Rectal smooth muscle tissue (tissue), 1 donor: ENCODE results near the gene ZNF343.

Experiments
- H3K27ac ChIP-seq: one replicate; pipeline ENCODE4 v1.7.0; 2013; ENCODE audit warnings: low read depth, low read length, inconsistent platforms
- H3K27me3 ChIP-seq: one replicate; pipeline ENCODE4 v1.7.0; 2013; ENCODE audit warnings: low read length; ENCODE audit not compliant: control insufficient read depth, insufficient read depth
- H3K36me3 ChIP-seq: one replicate; pipeline ENCODE4 v1.7.0; 2013; ENCODE audit warnings: low read length; ENCODE audit not compliant: control insufficient read depth, insufficient read depth
- H3K4me1 ChIP-seq: one replicate; pipeline ENCODE4 v1.7.0; 2013; ENCODE audit warnings: low read length; ENCODE audit not compliant: control insufficient read depth, insufficient read depth
- H3K4me3 ChIP-seq: one replicate; pipeline ENCODE4 v1.7.0; 2013; ENCODE audit warnings: low read length
- H3K9ac ChIP-seq: one replicate; pipeline ENCODE4 v1.7.0; 2013; ENCODE audit warnings: low read length

Gene ZNF343

GRCh38 chr20:2480381-2480780, 28.3 kb downstream of the ZNF343 start:
- H3K27ac ChIP-seq = no peak overlapping the region
- H3K4me1 ChIP-seq = no peaks in the 10 kb centered on the region
- no peaks in the 10 kb centered on the region for H3K27me3 ChIP-seq
- no peak overlapping the region for H3K9ac ChIP-seq
- peaks cover 18% of the 10 kb centered on the region for H3K36me3 ChIP-seq
- no peak overlapping the region for H3K4me3 ChIP-seq

GRCh38 chr20:2476742-2477615, 31.7 kb downstream of the ZNF343 start:
- no peaks in the 10 kb centered on the region for H3K4me1 ChIP-seq
- no peak overlapping the region for H3K4me3 ChIP-seq
- no peak overlapping the region for H3K9ac ChIP-seq
- no peaks in the 10 kb centered on the region for H3K36me3 ChIP-seq
- no peaks in the 10 kb centered on the region for H3K27me3 ChIP-seq
- no peak overlapping the region for H3K27ac ChIP-seq

- Histone ChIP-seq H3K9ac (no peak overlapping the region), H3K4me1 (peaks cover 2% of the 10 kb centered on the region), H3K27me3 (no peaks in the 10 kb centered on the region), H3K27ac (no peak overlapping the region), H3K4me3 (no peak overlapping the region), H3K36me3 (no peaks in the 10 kb centered on the region)
Measured at GRCh38 chr20:2475850-2476741, 32.6 kb downstream of the ZNF343 start.

- H3K4me1 ChIP-seq = peaks cover 13% of the 10 kb centered on the region
- H3K9ac ChIP-seq = no peak overlapping the region
- H3K27me3 ChIP-seq = no peaks in the 10 kb centered on the region
- H3K4me3 ChIP-seq = no peak overlapping the region
- no peaks in the 10 kb centered on the region for H3K36me3 ChIP-seq
- no peak overlapping the region for H3K27ac ChIP-seq
Measured at GRCh38 chr20:2473516-2473915, 35.2 kb downstream of the ZNF343 start.

GRCh38 chr20:2470423-2471193, 38.1 kb downstream of the ZNF343 start, which contains the start of gene SNRPB:
Gene SNRPB (minus strand): TSS chr20:2470789. CDS start chr20:2470690, 99 bp downstream.
- Histone ChIP-seq H3K36me3 (peaks cover 11% of the 10 kb centered on the region), H3K4me1 (peaks cover 13% of the 10 kb centered on the region), H3K4me3 (peak within 1 kb of the TSS; percentile 82), H3K27ac (peak within 1 kb of the TSS; percentile 89), H3K9ac (peak within 1 kb of the TSS; percentile 91), H3K27me3 (no peaks in the 10 kb centered on the region)

- Histone ChIP-seq H3K4me3 (peak overlapping the region; percentile 82), H3K9ac (peak overlapping the region; percentile 91), H3K36me3 (peaks cover 13% of the 10 kb centered on the region), H3K27me3 (no peaks in the 10 kb centered on the region), H3K27ac (peak overlapping the region; percentile 82), H3K4me1 (peaks cover 13% of the 10 kb centered on the region)
Measured at GRCh38 chr20:2469991-2470422, 38.7 kb downstream of the ZNF343 start.

GRCh38 chr20:2468581-2469407, 39.9 kb downstream of the ZNF343 start:
- Histone ChIP-seq H3K4me3 (peak overlapping the region; percentile 82), H3K27ac (no peak overlapping the region), H3K9ac (no peak overlapping the region), H3K36me3 (peaks cover 18% of the 10 kb centered on the region), H3K27me3 (no peaks in the 10 kb centered on the region), H3K4me1 (peaks cover 13% of the 10 kb centered on the region)

- Histone ChIP-seq H3K36me3 (peaks cover 32% of the 10 kb centered on the region), H3K27me3 (no peaks in the 10 kb centered on the region), H3K9ac (no peak overlapping the region), H3K4me1 (peaks cover 13% of the 10 kb centered on the region), H3K4me3 (no peak overlapping the region), H3K27ac (no peak overlapping the region)
Measured at GRCh38 chr20:2467412-2467811, 41.3 kb downstream of the ZNF343 start.

GRCh38 chr20:2465100-2465499, 43.6 kb downstream of the ZNF343 start:
- H3K27ac ChIP-seq = no peak overlapping the region
- H3K4me1 ChIP-seq = peaks cover 10% of the 10 kb centered on the region
- H3K4me3 ChIP-seq = no peak overlapping the region
- H3K36me3 ChIP-seq = peaks cover 33% of the 10 kb centered on the region
- H3K9ac ChIP-seq = no peak overlapping the region
- no peaks in the 10 kb centered on the region for H3K27me3 ChIP-seq

GRCh38 chr20:2463616-2464365, 44.9 kb downstream of the ZNF343 start:
- Histone ChIP-seq H3K9ac (no peak overlapping the region), H3K27ac (no peak overlapping the region), H3K4me3 (no peak overlapping the region), H3K4me1 (peaks cover under 1% of the 10 kb centered on the region), H3K27me3 (no peaks in the 10 kb centered on the region), H3K36me3 (peaks cover 38% of the 10 kb centered on the region)

- Histone ChIP-seq H3K9ac (no peak overlapping the region), H3K27ac (no peak overlapping the region), H3K4me3 (no peak overlapping the region), H3K36me3 (peaks cover 38% of the 10 kb centered on the region), H3K4me1 (no peaks in the 10 kb centered on the region), H3K27me3 (no peaks in the 10 kb centered on the region)
Measured at GRCh38 chr20:2462484-2462883, 46.2 kb downstream of the ZNF343 start.
